Glutamatergic neuron (in vitro differentiated cells): Measurements from ENCODE around the gene MYO6. TPM values are rescaled to one million over a fixed set of nuclear protein-coding genes. Genes with fewer than 3 reads are reported as not detected.

ENCODE experiments used
- DNase-seq: peaks from one replicate; pipeline ENCODE4 v3.0.0; 2022
- H3K27ac Mint-ChIP-seq: one replicate; pipeline ENCODE4 v1.8.0; 2020; ENCODE audit warnings: mild to moderate bottlenecking, mixed read lengths, inconsistent platforms; ENCODE audit not compliant: unreplicated experiment
- H3K27me3 Mint-ChIP-seq: one replicate; pipeline ENCODE4 v1.8.0; 2020; ENCODE audit warnings: mild to moderate bottlenecking, moderate library complexity, mixed read lengths, inconsistent platforms; ENCODE audit not compliant: unreplicated experiment
- H3K36me3 Mint-ChIP-seq: one replicate; pipeline ENCODE4 v1.8.0; 2020; ENCODE audit warnings: mild to moderate bottlenecking, mixed read lengths, inconsistent platforms; ENCODE audit not compliant: unreplicated experiment
- H3K4me1 Mint-ChIP-seq: one replicate; pipeline ENCODE4 v1.8.0; 2020; ENCODE audit warnings: mild to moderate bottlenecking, low read depth, mixed read lengths, inconsistent platforms; ENCODE audit not compliant: unreplicated experiment
- H3K4me3 Mint-ChIP-seq: one replicate; pipeline ENCODE4 v1.8.0; 2020; ENCODE audit warnings: mild to moderate bottlenecking, mixed read lengths, inconsistent platforms; ENCODE audit not compliant: unreplicated experiment
- H3K9me3 Mint-ChIP-seq: one replicate; pipeline ENCODE4 v1.8.0; 2020; ENCODE audit warnings: mild to moderate bottlenecking, moderate library complexity, mixed read lengths, inconsistent platforms; ENCODE audit not compliant: unreplicated experiment
- CTCF ChIP-seq: fragments of 200-600 bp; sonication (generic); IDR thresholded peaks from one replicate; pipeline ENCODE4 v1.5.0; 2021; ENCODE audit not compliant: partially characterized antibody, unreplicated experiment
- total RNA-seq: library from RNA; stranded (reverse); fragmentation: NEBNext Ultra II Directional; extraction: Animal tissue kit (Norgen Biotek cat#: 25700); gene quantifications from one replicate; pipeline ENCODE4 v1.2.1, GENCODE V29; 2021; ENCODE audit not compliant: unreplicated experiment

Gene MYO6
- total RNA-seq, 1 donor from 2014 or later, result 72.2 TPM

- Mint-ChIP-seq H3K4me1 (no peaks in the 10 kb centered on the region), H3K36me3 (no peaks in the 10 kb centered on the region), H3K4me3 (no peak overlapping the region), H3K9me3 (peaks cover 2% of the 10 kb centered on the region), H3K27me3 (no peaks in the 10 kb centered on the region), H3K27ac (no peak overlapping the region)
- no peak for TF ChIP-seq CTCF
- DNase-seq, result no peak
These were observed 2.8 kb upstream of the MYO6 start for GRCh38 chr6:75746221-75746620.

GRCh38 chr6:75747152-75747992, 1.7 kb upstream of the MYO6 start:
- no peaks in the 10 kb centered on the region for H3K4me1 Mint-ChIP-seq
- no peak for DNase-seq
- peaks cover 2% of the 10 kb centered on the region for H3K9me3 Mint-ChIP-seq
- peak overlapping the region; percentile 12 for H3K4me3 Mint-ChIP-seq
- TF ChIP-seq CTCF, result no peak
- H3K36me3 Mint-ChIP-seq, result no peaks in the 10 kb centered on the region
- no peaks in the 10 kb centered on the region for H3K27me3 Mint-ChIP-seq
- no peak overlapping the region for H3K27ac Mint-ChIP-seq

GRCh38 chr6:75748003-75748742, 866 bp upstream of the MYO6 start:
- no peaks in the 10 kb centered on the region for H3K4me1 Mint-ChIP-seq
- peak overlapping the region; percentile 90 for H3K4me3 Mint-ChIP-seq
- TF ChIP-seq CTCF, result no peak
- no peak overlapping the region for H3K27ac Mint-ChIP-seq
- no peaks in the 10 kb centered on the region for H3K27me3 Mint-ChIP-seq
- peaks cover 2% of the 10 kb centered on the region for H3K9me3 Mint-ChIP-seq
- H3K36me3 Mint-ChIP-seq, result no peaks in the 10 kb centered on the region
- no peak for DNase-seq

- no peak overlapping the region for H3K4me3 Mint-ChIP-seq
These were observed 2.4 kb downstream of the MYO6 start for GRCh38 chr6:75751443-75751842.

More at GRCh38 chr6:75751443-75751842, 2.4 kb downstream of the MYO6 start:
- no peak for TF ChIP-seq CTCF
- Mint-ChIP-seq H3K27me3 (no peaks in the 10 kb centered on the region), H3K36me3 (no peaks in the 10 kb centered on the region), H3K9me3 (peaks cover 2% of the 10 kb centered on the region), H3K4me1 (no peaks in the 10 kb centered on the region), H3K27ac (no peak overlapping the region)
- no peak for DNase-seq
